ENCODE results near the gene SHC3.

The SHC3 gene

GRCh38 chr9:89186960-89187359 is 8.3 kb upstream of the SHC3 start:
- DNase-seq (ENCODE audit: low read depth in 2 of 2) = no peak

- DNase-seq (ENCODE audit: low read depth in 2 of 2) = no peak
Observed at GRCh38 chr9:89185980-89186379, 7.4 kb upstream of the SHC3 start.

DNA sequence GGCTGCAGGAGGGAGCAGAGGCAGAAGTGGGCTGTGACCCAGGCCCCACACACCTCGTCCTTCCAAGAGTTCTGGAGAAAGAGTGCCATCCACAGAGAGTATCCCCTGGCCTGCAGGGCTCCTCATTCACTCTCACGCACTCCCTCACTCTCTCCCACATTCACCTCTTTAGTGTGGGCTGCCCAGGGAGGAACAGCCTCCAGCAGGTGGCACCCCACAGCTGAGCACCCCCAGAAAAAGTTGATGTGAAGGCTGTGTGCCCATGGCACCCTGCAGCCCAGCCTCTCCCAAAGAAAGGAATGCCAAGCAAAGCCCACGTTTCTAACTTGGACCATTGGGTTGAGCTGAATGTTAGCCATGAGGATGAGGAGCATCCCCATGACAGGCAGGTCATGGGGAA is 4.5 kb upstream of the SHC3 start:
- DNase-seq (ENCODE audit: low read depth in 2 of 2) = no peak

DNA sequence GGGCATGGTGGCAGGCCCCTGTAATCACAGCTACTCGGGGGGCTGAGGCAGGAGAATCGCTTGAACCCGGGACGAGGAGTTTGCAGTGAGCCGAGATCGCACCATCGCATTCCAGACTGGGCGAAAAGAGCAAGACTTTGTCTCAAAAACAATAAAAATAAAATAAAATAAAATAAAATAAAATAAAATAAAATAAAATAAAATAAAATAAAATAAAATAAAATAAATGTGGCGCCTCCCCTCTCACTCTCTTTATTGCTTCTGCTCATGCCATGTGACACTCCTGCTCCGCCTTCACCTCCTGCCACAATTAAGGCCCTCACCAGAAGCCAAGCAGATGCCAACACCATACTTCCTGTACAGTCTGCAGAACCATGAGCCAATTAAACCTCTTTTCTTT is 3.8 kb upstream of the SHC3 start:
- no peak for DNase-seq (ENCODE audit: low read depth in 2 of 2)

DNA sequence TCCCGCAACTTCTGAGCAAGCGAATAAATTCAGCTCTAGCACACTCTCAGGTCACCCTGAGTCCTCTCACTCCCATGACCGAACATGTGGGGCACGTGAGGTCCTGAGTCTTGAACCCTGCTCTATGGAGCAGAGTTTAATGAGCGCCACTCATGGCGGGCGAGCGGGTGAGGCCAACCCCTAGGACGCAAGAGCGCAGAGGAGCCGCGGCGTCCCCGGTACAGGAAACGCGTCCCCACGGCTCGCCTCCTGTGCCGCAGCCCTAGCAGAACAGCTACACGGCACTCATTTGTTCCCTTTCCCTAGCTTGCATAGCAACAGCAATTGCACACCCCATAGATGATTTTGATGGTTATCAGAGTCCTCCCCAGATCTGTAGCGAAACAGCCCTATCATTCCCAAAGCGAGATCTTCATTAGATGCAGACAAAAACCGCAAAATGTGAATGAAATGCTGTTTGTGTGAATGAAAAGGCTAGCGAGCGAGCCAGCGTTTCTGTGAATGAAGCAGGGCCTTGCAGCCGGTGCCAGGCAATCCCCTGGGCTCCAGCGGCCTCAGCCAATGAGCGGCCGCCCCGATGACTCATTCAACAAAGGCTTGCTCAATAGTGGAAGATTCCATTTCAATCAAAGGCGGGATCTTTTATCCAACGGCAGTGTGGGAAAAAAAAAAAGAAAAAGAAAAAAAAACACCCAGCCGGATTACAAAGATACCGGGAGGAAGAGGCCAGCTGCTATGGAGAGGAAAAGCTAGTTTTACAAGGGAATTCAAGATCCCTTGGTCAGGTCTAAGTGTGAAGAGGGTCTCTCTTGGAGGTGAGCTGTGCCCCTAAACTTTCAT is 1.5 kb upstream of the SHC3 start:
- DNase-seq (ENCODE audit: low read depth in 2 of 2) = peak; percentile 94 to 95

DNA sequence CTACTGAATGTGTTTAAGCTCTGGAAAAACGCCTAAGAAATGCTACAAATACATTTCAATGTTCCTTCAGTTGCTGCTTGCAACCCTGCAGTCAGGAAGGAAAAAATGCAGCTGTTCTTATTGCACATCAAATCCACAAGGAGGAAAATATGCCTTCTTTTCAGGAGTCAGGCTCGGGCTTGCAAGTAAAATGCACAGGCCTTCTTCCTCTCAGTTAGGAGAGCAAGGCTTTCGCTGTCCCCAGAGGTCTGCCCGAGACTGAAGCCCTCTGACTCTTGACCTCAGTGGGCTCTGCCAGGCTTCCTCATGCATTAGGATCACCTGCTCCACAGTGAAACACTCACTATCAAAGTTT is 899 bp upstream of the SHC3 start:
- DNase-seq (ENCODE audit: low read depth in 2 of 2) = no peak

GRCh38 chr9:89178830-89179539 is 367 bp upstream of the SHC3 start:
- no peak for DNase-seq (ENCODE audit: low read depth in 2 of 2)

- no peak for DNase-seq (ENCODE audit: low read depth in 2 of 2)
Observed at GRCh38 chr9:89177012-89177943, 1.3 kb downstream of the SHC3 start.

GRCh38 chr9:89175828-89176261 is 2.8 kb downstream of the SHC3 start:
- no peak for DNase-seq (ENCODE audit: low read depth in 2 of 2)

- no peak for DNase-seq (ENCODE audit: low read depth in 2 of 2)
Observed at GRCh38 chr9:89174291-89174690, 4.3 kb downstream of the SHC3 start.

- DNase-seq (ENCODE audit: low read depth in 2 of 2) = no peak
Observed at GRCh38 chr9:89173072-89173471, 5.5 kb downstream of the SHC3 start.

- DNase-seq (ENCODE audit: low read depth in 2 of 2) = no peak
Observed at GRCh38 chr9:89172398-89172797, 6.2 kb downstream of the SHC3 start.

GRCh38 chr9:89171693-89172092 is 6.9 kb downstream of the SHC3 start:
- no peak for DNase-seq (ENCODE audit: low read depth in 2 of 2)

DNA sequence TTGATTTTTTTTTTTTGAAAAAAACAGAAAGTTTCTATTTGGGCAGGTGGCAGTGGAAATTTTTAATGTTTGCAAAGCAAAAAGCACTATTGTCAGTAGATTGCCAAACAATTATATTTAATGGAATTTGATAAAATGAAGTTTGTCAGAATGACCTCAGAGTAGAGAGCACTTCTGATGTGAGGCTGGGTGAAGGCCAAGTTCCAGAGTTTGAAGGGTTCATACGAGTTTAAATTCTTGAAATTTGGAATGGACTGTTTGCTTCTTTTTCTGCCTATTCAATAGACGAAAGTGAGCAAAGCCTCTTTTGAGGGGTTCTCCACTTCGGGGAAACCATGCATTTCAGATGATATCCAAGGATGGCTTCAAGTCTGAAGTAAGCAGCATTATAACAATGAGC is 7.4 kb downstream of the SHC3 start:
- no peak for DNase-seq (ENCODE audit: low read depth in 2 of 2)

DNA sequence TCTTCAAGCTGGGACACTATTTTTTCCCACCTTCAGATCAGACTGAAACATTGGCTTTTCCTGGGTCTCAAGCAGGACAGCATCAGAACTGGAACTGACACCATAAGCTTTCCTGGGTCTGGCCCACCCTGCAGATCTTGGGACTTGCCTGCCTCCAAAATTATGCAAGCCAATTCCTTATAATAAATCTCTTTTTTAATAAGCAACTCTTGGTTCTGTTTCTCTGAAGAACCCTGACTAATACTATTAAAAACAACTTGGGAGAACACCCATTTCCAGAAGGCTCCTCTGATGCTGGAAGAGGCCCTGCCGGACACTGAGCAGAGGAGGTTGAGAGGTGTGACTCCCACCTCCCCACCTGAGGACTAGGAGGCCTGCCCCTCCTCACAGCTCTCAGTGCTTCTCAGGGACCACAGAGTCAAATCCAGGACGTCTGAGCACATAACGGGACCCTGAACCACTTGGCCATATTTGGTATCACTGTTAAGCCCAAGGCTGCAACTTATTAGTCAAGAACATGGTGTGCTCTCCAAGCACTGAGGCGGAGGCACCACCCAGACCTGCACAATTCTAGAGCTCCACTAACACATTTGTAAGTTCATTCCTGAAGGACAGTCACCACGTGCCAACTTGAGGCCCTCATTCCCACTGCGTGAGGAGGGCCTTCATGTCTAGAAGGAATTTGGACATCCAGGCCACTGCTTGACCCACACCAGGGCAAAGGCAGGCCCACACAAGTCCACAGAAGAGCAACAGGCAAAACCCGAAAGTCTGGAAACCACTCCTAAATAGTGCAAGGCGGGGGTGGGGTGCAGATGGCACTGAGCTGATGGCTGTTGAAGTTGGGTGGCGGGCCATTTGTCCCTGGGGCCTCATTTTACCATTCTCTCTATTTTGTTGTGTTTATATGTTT is 9.5 kb downstream of the SHC3 start:
- no peak for DNase-seq (ENCODE audit: low read depth in 2 of 2)

GRCh38 chr9:89167788-89168187 is 10.8 kb downstream of the SHC3 start:
- DNase-seq (ENCODE audit: low read depth in 2 of 2) = no peak

DNA sequence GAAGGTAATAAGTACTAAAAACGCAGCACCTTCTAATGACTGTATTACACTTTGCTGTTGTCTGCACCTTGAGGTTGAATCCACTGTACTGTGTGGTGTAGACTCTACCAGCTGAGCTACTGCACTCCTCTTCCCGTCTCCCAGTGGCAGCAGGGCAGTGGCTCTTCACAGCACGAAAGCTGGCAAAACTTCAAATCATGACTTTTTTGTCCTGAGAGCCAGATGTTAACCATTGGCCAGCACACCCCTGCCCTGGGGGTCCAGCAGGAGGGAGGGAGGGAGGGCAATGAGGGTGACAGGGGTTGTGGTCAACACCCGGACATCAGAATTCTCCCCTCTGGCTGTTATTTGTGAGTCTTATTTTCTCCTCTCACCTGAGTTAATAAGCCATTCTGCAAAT is 11.8 kb downstream of the SHC3 start:
- no peak for DNase-seq (ENCODE audit: low read depth in 2 of 2)

GRCh38 chr9:89165880-89166279 is 12.7 kb downstream of the SHC3 start:
- DNase-seq (ENCODE audit: low read depth in 2 of 2) = no peak

GRCh38 chr9:89165341-89165740 is 13.3 kb downstream of the SHC3 start:
- no peak for DNase-seq (ENCODE audit: low read depth in 2 of 2)

DNA sequence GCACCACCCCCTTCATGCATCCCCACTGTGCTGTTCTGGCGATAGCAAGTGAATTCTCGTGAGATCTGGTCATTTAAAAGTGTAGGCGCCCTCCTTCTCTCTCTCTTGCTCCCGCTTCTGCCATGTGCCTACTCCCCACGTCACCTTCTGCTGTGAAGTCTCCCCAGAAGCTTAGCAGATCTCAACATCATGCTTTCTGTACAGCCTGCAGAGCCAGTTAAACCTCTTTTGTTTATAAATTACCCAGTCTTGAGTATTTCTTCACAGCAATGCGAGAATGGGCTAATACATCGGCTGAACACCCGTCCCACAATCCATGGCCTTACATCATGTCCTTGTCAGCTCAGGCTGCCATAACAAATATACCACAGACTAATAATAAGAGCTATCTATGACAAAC is 17.4 kb downstream of the SHC3 start:
- no peak for DNase-seq (ENCODE audit: low read depth in 2 of 2)

GRCh38 chr9:89160806-89161205 is 17.8 kb downstream of the SHC3 start:
- no peak for DNase-seq (ENCODE audit: low read depth in 2 of 2)
